ENCODE results near the gene PTPN1. TPM values are rescaled to one million over a fixed set of nuclear protein-coding genes. Genes with fewer than 3 reads are reported as not detected.
"Not testable (repeated sequence)": the region's sequence is repeated elsewhere in the genome, so short reads cannot be mapped to it uniquely, and the experiment has no call there.

PTPN1 gene
- total RNA-seq, 2 experiments from 2014 or later = 80.6 to 83.4 TPM

- Mint-ChIP-seq H3K4me1 (ENCODE audit: low read depth) (peaks cover 9% of the 10 kb centered on the region), H3K27ac (no peak overlapping the region), H3K9me3 (no peaks in the 10 kb centered on the region), H3K4me3 (no peak overlapping the region), H3K36me3 (no peaks in the 10 kb centered on the region), H3K27me3 (peaks cover 2% of the 10 kb centered on the region)
- DNase-seq = no peak
- POLR2A ChIA-PET = no interaction called here
- intact Hi-C loops (cut with micrococcal nuclease) = no loop called here
- CTCF ChIA-PET = interaction anchor here (0.6 to 4.7 kb wide), 3 partner anchors 10 to 155 kb away, joined by 4 to 30 read pairs (median 4); no protein-coding TSS in a partner anchor
These were observed 87.3 kb downstream of the PTPN1 start for GRCh38 chr20:50597406-50597969.

- DNase-seq = no peak
- Mint-ChIP-seq H3K4me1 (ENCODE audit: low read depth) (peaks cover 9% of the 10 kb centered on the region), H3K4me3 (no peak overlapping the region), H3K27me3 (peaks cover 6% of the 10 kb centered on the region), H3K9me3 (no peaks in the 10 kb centered on the region), H3K36me3 (no peaks in the 10 kb centered on the region), H3K27ac (no peak overlapping the region)
- intact Hi-C loops (cut with micrococcal nuclease) = no loop called here
- ChIA-PET CTCF (interaction anchor here (1.2 to 4.7 kb wide), 2 partner anchors 10 to 152 kb away, joined by 4 to 30 read pairs; no protein-coding TSS in a partner anchor), POLR2A (no interaction called here)
These were observed 87.9 kb downstream of the PTPN1 start for GRCh38 chr20:50598074-50598473.

GRCh38 chr20:50598768-50599167 is 88.6 kb downstream of the PTPN1 start:
- intact Hi-C loops (cut with micrococcal nuclease); H3K4me3 Mint-ChIP-seq; H3K27ac Mint-ChIP-seq; H3K36me3 Mint-ChIP-seq; POLR2A ChIA-PET; DNase-seq; H3K27me3 Mint-ChIP-seq; H3K9me3 Mint-ChIP-seq; H3K4me1 Mint-ChIP-seq (ENCODE audit: low read depth): not testable (repeated sequence)
- CTCF ChIA-PET = interaction anchor here (1.1 to 4.7 kb wide), 3 partner anchors 11 to 151 kb away, joined by 3 to 30 read pairs (median 4); no protein-coding TSS in a partner anchor

DNA sequence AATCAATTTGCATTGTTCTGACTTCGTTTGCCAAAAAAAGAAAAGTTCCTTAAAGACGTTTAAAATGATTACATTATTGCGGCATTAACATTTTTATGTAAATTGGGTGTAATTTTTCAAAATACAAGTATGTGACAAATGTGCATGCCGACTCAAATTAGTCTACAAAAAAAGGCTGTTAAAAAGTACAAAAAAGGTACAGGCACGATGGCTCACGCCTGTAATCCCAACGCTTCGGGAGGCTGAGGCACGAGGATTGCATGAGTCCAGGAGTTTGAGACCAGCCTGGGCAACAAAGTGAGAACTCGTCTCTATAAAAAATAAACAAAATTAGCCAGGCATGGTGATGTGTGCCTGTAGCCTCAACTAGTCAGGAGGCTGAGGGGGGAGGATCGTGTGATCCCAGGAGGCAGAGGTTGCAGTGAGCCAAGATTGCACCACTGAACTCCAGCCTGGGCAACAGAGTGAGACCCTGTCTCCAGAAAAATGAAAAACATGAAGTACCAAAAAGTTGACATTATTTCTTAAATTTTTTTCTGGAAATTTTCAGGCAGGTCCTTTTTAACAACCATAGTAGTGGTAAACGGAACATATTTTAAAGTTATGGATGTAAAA is 90.2 kb downstream of the PTPN1 start:
- H3K27me3 Mint-ChIP-seq = peaks cover 9% of the 10 kb centered on the region
- no peak overlapping the region for H3K4me3 Mint-ChIP-seq
- POLR2A ChIA-PET = no interaction called here
- no peak for DNase-seq
- no peaks in the 10 kb centered on the region for H3K9me3 Mint-ChIP-seq
- H3K27ac Mint-ChIP-seq = no peak overlapping the region
- H3K4me1 Mint-ChIP-seq (ENCODE audit: low read depth) = peaks cover 9% of the 10 kb centered on the region
- no peaks in the 10 kb centered on the region for H3K36me3 Mint-ChIP-seq
- intact Hi-C loops (cut with micrococcal nuclease) = no loop called here
- CTCF ChIA-PET = no interaction called here

GRCh38 chr20:50601511-50602431 is 91.6 kb downstream of the PTPN1 start:
- H3K36me3 Mint-ChIP-seq = no peaks in the 10 kb centered on the region
- peaks cover 1% of the 10 kb centered on the region for H3K4me1 Mint-ChIP-seq (ENCODE audit: low read depth)
- CTCF ChIA-PET = no interaction called here
- H3K27ac Mint-ChIP-seq = no peak overlapping the region
- no peak overlapping the region for H3K4me3 Mint-ChIP-seq
- peaks cover 9% of the 10 kb centered on the region for H3K27me3 Mint-ChIP-seq
- no peaks in the 10 kb centered on the region for H3K9me3 Mint-ChIP-seq
- intact Hi-C loops (cut with micrococcal nuclease) = no loop called here
- POLR2A ChIA-PET = no interaction called here
- no peak for DNase-seq

- ChIA-PET POLR2A (no interaction called here), CTCF (no interaction called here)
- Mint-ChIP-seq H3K4me1 (ENCODE audit: low read depth) (no peaks in the 10 kb centered on the region), H3K4me3 (no peak overlapping the region), H3K36me3 (no peaks in the 10 kb centered on the region), H3K9me3 (no peaks in the 10 kb centered on the region), H3K27ac (no peak overlapping the region), H3K27me3 (peaks cover 9% of the 10 kb centered on the region)
- intact Hi-C loops (cut with micrococcal nuclease) = no loop called here
- no peak for DNase-seq
These were observed 92.4 kb downstream of the PTPN1 start for GRCh38 chr20:50602432-50603088.

DNA sequence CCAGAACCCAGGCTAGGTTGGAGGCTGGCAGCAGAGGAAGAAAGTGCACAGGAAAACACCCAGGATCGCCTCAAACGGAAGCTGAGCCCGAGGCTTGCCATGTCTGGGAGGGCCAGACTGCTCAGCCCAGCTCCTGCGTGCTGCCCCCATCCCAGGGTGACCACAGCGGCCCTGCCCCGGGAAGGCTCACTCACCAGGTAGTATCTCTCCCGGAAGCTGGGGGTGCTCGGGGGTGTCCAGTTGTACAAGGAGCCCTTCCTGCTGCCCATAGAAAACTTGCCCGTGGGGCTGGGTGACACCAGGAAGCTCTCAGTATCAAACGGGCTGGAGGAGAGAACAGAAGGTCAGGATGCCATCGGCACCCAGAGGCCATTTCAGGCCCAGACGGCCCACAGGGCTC is 94.3 kb downstream of the PTPN1 start:
- no peaks in the 10 kb centered on the region for H3K9me3 Mint-ChIP-seq
- ChIA-PET CTCF (no interaction called here), POLR2A (no interaction called here)
- intact Hi-C loops (cut with micrococcal nuclease) = no loop called here
- H3K4me1 Mint-ChIP-seq (ENCODE audit: low read depth) = no peaks in the 10 kb centered on the region
- H3K4me3 Mint-ChIP-seq = no peak overlapping the region
- no peak for DNase-seq
- H3K27me3 Mint-ChIP-seq = peaks cover 9% of the 10 kb centered on the region
- no peak overlapping the region for H3K27ac Mint-ChIP-seq
- H3K36me3 Mint-ChIP-seq = no peaks in the 10 kb centered on the region

GRCh38 chr20:50605136-50605535 is 95.0 kb downstream of the PTPN1 start:
- intact Hi-C loops (cut with micrococcal nuclease) = no loop called here
- H3K9me3 Mint-ChIP-seq = no peaks in the 10 kb centered on the region
- no peak for DNase-seq
- no peak overlapping the region for H3K4me3 Mint-ChIP-seq
- CTCF ChIA-PET = no interaction called here
- no peaks in the 10 kb centered on the region for H3K36me3 Mint-ChIP-seq
- no peak overlapping the region for H3K27ac Mint-ChIP-seq
- no peaks in the 10 kb centered on the region for H3K4me1 Mint-ChIP-seq (ENCODE audit: low read depth)
- H3K27me3 Mint-ChIP-seq = peaks cover 10% of the 10 kb centered on the region
- POLR2A ChIA-PET = interaction anchor here (0.6 kb wide), 1 partner anchor 138 kb away, joined by 3 read pairs; no protein-coding TSS in a partner anchor

- Mint-ChIP-seq H3K9me3 (no peaks in the 10 kb centered on the region), H3K36me3 (no peaks in the 10 kb centered on the region)
- CTCF ChIA-PET = no interaction called here
These were observed 97.3 kb downstream of the PTPN1 start for GRCh38 chr20:50607436-50607835.

DNA sequence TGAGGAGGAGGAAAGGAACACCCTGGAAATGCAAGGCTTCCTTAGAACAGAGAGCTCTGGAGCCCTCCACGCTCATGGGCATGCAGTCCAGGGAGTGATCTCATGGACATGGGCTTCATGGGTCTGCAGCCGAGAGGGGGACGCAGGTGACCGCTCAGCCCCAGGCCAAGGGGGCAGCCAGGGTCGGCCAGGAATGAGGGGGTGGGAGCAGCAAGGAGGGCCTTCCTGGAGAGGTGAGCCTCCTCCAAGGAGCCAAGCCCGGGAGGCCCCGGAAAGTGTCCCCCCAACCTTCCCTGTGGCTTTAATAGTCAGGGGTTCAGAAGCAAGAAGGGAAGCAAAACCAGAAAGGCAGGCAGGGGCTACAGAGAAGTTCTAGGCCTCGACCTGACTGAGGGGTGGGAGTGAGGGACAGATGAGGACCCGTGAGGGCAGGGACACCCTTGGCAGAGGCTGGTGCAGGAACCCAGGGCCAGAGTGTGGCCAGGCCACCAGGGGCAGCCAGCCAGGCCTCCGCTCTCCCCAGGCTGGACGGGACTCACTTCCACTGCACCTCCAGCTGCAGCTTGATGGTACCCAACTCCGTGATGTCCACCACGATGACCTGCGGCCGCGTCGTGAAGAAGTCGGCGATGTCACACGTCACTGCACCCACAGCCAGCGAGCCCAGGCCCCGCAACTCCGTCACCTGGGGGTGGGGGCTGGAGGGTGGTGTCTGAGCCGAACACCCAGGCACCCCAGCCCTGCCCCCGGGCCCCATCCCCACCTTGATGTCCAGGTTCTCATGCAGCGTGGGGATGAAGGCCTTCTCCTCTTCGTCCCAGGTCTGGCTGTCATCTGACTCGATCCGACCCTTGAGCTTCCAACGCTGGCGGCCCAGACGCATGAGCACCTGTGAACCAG is 97.9 kb downstream of the PTPN1 start:
- Mint-ChIP-seq H3K27me3 (peaks cover 8% of the 10 kb centered on the region), H3K36me3 (no peaks in the 10 kb centered on the region), H3K27ac (no peak overlapping the region), H3K4me1 (ENCODE audit: low read depth) (no peaks in the 10 kb centered on the region), H3K4me3 (no peak overlapping the region), H3K9me3 (no peaks in the 10 kb centered on the region)
- CTCF ChIA-PET = no interaction called here
- POLR2A ChIA-PET = no interaction called here
- no peak for DNase-seq
- intact Hi-C loops (cut with micrococcal nuclease) = no loop called here

More at GRCh38 chr20:50607436-50607835, 97.3 kb downstream of the PTPN1 start:
- POLR2A ChIA-PET = no interaction called here
- no peak for DNase-seq
- Mint-ChIP-seq H3K4me3 (no peak overlapping the region), H3K27ac (no peak overlapping the region), H3K4me1 (ENCODE audit: low read depth) (no peaks in the 10 kb centered on the region), H3K27me3 (peaks cover 12% of the 10 kb centered on the region)
- intact Hi-C loops (cut with micrococcal nuclease) = no loop called here

GRCh38 chr20:50608750-50609104 is 98.5 kb downstream of the PTPN1 start:
- peaks cover 8% of the 10 kb centered on the region for H3K27me3 Mint-ChIP-seq
- CTCF ChIA-PET = no interaction called here
- H3K4me1 Mint-ChIP-seq (ENCODE audit: low read depth) = no peaks in the 10 kb centered on the region
- H3K27ac Mint-ChIP-seq = no peak overlapping the region
- POLR2A ChIA-PET = no interaction called here
- H3K36me3 Mint-ChIP-seq = no peaks in the 10 kb centered on the region
- DNase-seq = no peak
- no peaks in the 10 kb centered on the region for H3K9me3 Mint-ChIP-seq
- intact Hi-C loops (cut with micrococcal nuclease) = no loop called here
- H3K4me3 Mint-ChIP-seq = no peak overlapping the region
